Coronary artery (tissue), 2 donors: ENCODE data around the gene FANCD2OS.
"Not testable (repeated sequence)": the region's sequence is repeated elsewhere in the genome, so short reads cannot be mapped to it uniquely, and the experiment has no call there.

Experiments used
- DNase-seq: peaks from one replicate; pipeline ENCODE4 v3.0.0-alpha.2; 2017; ENCODE audit warnings: low spot score
- H3K27ac ChIP-seq, 2 donors: fragments of 200-600 bp; sonication (generic); one replicate each; pipeline ENCODE4 v1.5.1; 2016 to 2019
- H3K4me3 ChIP-seq: fragments of 200-600 bp; sonication (generic); 2 replicates; pipeline ENCODE4 v1.5.1; 2016; ENCODE audit warnings: mild to moderate bottlenecking, moderate library complexity
- CTCF ChIP-seq: fragments of 200-600 bp; sonication (generic); IDR thresholded peaks from one replicate; pipeline ENCODE4 v1.5.1; 2019; ENCODE audit warnings: antibody characterized with exemption

Gene FANCD2OS

DNA sequence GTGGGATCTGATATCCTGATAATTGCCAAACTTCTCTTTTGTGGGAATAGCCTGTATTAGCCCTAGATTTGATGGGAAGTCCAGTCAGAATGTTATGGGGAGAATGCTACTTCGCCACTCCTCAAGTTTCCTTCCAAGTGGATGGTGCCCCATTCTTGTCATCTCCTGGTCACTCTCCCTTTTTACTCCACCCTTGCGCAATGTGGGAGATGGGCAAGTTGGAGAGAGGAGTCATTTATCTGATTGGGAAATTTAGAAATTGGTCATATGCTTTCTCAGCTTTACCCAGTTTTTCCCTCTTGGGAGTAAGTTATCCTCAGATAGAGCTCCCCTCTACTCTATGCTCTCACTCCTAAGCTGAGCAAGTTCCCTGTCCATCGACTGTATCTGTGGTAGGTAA is 14.4 kb downstream of the FANCD2OS start:
- Histone ChIP-seq H3K4me3 (no peak overlapping the region), H3K27ac (no peak overlapping the region)
- no peak for DNase-seq
- TF ChIP-seq CTCF, result no peak

DNA sequence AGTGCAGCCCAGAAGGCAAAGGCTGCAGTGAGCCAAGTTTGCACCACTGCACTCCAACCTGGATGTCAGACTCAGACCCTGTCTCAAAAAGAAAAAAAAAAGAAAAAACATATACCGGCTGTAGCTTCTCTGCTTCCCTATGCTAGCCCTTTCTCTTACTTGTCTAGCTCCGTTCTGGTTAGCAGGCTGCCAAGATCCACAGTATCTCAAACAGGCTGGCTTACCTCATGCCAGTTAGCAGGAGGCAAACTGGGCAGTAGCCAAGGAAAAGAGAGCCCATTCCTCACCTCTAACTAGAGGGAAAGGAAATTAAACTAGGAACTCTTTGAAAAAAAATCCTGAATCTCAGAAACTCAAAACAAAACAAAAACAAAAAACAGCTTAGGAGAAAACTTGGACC is 16.7 kb downstream of the FANCD2OS start:
- not testable (repeated sequence) for H3K4me3 ChIP-seq, H3K27ac ChIP-seq, DNase-seq

DNA sequence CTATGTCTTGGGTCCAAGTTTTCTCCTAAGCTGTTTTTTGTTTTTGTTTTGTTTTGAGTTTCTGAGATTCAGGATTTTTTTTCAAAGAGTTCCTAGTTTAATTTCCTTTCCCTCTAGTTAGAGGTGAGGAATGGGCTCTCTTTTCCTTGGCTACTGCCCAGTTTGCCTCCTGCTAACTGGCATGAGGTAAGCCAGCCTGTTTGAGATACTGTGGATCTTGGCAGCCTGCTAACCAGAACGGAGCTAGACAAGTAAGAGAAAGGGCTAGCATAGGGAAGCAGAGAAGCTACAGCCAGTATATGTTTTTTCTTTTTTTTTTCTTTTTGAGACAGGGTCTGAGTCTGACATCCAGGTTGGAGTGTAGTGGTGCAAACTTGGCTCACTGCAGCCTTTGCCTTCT is 17.3 kb downstream of the FANCD2OS start:
- not testable (repeated sequence) for H3K27ac ChIP-seq, DNase-seq, H3K4me3 ChIP-seq

- Histone ChIP-seq H3K4me3 (no peak overlapping the region), H3K27ac (no peak overlapping the region)
- DNase-seq, result no peak
- TF ChIP-seq CTCF, result no peak
Observed at GRCh38 chr3:10090179-10090578, 17.9 kb downstream of the FANCD2OS start.

DNA sequence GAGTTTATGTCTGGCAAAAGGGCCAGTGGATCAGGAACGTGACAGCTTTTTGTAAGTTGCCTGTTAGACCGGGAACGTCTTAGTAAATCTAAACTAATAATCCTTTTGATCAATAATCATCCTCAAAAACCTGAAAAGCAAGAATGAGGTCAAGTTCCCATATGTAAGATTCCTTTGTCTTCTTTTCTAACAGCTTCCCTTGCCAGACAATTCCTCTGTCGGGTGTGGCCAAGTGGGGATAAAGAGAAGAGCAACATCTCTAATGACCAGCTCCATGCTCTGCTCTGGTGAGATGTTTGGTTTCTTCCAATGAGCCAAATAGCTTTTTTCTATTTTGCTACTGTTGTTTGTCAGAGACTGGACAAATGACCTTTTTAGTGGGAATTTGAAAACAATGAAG is 19.8 kb downstream of the FANCD2OS start:
- no peak overlapping the region for H3K27ac ChIP-seq
- TF ChIP-seq CTCF, result no peak
- H3K4me3 ChIP-seq, result no peak overlapping the region
- DNase-seq, result no peak

- Histone ChIP-seq H3K4me3 (no peak overlapping the region), H3K27ac (no peak overlapping the region)
- no peak for TF ChIP-seq CTCF
- no peak for DNase-seq
Observed at GRCh38 chr3:10085738-10086137, 22.3 kb downstream of the FANCD2OS start.

GRCh38 chr3:10081871-10082270 is 26.2 kb downstream of the FANCD2OS start:
- TF ChIP-seq CTCF, result no peak
- Histone ChIP-seq H3K4me3 (no peak overlapping the region), H3K27ac (no peak overlapping the region)
- DNase-seq, result no peak

DNA sequence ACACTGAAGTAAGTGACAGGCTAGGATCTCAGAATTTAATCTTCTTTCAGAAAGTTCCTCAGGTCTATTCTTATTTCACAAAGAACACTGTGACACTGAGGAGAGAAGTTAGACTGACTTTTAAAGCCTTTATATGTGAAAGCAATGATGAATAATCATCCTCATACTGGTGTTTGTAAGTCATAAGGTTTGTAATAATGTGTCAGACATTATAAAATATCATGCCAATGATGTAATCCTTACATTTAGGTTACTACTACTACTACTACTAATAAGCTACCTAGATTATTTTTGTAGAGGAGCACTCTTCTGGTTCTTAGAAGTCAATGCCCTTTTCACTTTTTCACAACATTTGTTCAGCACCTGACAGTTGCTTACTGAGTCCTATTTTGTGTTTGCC is 33.4 kb downstream of the FANCD2OS start:
- Histone ChIP-seq H3K4me3 (no peak overlapping the region), H3K27ac (no peak overlapping the region)
- no peak for TF ChIP-seq CTCF
- DNase-seq, result no peak

- H3K4me3 ChIP-seq, DNase-seq, H3K27ac ChIP-seq: not testable (repeated sequence)
Observed at GRCh38 chr3:10070077-10070476, 38.0 kb downstream of the FANCD2OS start.
